ENCODE data around the gene ANKRD24. TPM values are rescaled to one million over a fixed set of nuclear protein-coding genes. Genes with fewer than 3 reads are reported as not detected.
"Not testable (repeated sequence)": the region's sequence is repeated elsewhere in the genome, so short reads cannot be mapped to it uniquely, and the experiment has no call there.

Gene ANKRD24
- total and polyA plus RNA-seq, 7 donors: 0.34 to 2.7 (median 0.46) TPM

DNA sequence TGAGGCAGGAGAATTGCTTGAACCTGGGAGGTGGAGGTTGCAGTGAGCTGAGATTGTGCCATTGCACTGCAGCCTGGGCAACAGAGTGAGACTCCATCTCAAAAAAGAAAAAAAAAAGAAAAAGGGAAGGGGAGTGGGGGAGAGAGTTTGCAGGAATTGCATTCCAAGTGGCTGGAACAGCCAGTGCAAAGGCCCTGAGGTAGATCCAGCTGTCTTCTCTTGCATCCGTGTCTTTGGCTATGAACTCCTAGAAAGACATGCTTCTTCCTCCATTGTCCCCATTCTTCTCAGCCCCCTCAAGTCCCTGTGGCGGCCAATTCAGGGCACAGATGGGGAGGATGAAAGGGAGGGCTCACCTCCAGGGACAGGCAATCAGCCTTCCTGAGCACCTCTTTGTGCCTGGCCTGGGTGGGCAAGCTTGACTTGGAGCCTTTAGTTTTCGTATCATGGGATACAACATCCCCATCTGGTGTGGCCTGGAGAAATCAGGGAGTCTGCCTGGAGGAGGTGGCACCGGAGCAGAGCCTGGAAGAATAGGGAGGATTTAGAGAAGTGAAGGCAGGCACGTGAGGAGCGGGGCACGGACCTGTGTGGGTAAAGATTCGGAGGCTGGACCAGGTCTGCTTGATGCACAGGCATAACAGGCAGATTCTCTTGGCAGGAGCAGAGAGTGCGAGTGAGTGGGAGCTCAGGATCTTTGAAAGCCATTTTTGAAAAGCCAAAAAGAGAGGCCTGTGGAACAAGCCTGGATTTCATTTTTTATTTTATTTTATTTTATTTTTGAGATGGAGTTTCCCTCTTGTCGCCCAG, 5.0 kb downstream of the ANKRD24 start:
- intact Hi-C loops (cut with DNase I): loop anchor here in 1 of 2 donors (5.0 kb wide), 1 partner anchor 200 kb away; the partner anchor contains the start of gene EEF2
- no peak for DNase-seq
- no peak for TF ChIP-seq CTCF (IDR thresholded peaks at IDR 0.05)
- H3K36me3 ChIP-seq (ENCODE audit: insufficient read depth in 1 of 2, low read depth in 1 of 2): no peaks in the 10 kb centered on the region
- no peaks in the 10 kb centered on the region for H3K9me3 ChIP-seq
- no peak for ATAC-seq
- no peaks in the 10 kb centered on the region for H3K27me3 ChIP-seq (ENCODE audit: insufficient read depth in 3 of 3, low read length in 2 of 3)
- no peak overlapping the region for H3K4me3 ChIP-seq
- H3K4me1 ChIP-seq: peaks cover 16% of the 10 kb centered on the region
- no peak overlapping the region for H3K27ac ChIP-seq
- WGBS, 3 donors: 91 to 94% (median 91%) methylated on average over 10 of the region's 10 CpGs

DNA sequence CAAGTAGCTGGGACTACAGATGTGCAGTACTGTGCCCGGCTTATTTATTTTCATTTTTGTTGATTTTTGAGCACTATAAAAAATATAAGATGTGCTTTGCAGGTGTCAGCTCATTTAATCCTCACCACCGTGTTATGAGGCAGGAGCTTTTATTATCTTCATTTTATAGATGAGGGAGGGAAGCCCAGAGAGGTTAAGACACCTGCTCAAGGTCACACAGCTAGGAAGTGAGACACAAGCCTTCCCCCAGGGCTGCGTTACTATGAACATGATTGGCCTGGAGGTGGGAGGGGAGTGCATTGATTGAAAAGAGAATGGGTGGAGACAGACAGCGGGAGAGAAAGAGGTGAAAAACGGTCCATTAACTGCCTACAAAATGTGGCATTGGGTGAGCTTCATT, 7.2 kb downstream of the ANKRD24 start:
- whole genome bisulfite sequencing, 3 donors: 67 to 79% (median 79%) methylated on average over 5 of the region's 5 CpGs
- ATAC-seq (no peak), DNase-seq (no peak)
- intact Hi-C loops (cut with DNase I): loop anchor here in 1 of 2 donors (5.0 kb wide), 1 partner anchor 202 kb away; the partner anchor contains the start of gene EEF2
- Histone ChIP-seq H3K27me3 (ENCODE audit: insufficient read depth in 3 of 3, low read length in 2 of 3) (peaks cover 0 to 8% (median under 1%) of the 10 kb centered on the region in 3 donors), H3K9me3 (no peaks in the 10 kb centered on the region), H3K36me3 (ENCODE audit: insufficient read depth in 1 of 2, low read depth in 1 of 2) (no peaks in the 10 kb centered on the region), H3K4me1 (no peaks in the 10 kb centered on the region), H3K4me3 (no peak overlapping the region), H3K27ac (no peak overlapping the region)
- TF ChIP-seq CTCF (IDR thresholded peaks at IDR 0.05): no peak

DNA sequence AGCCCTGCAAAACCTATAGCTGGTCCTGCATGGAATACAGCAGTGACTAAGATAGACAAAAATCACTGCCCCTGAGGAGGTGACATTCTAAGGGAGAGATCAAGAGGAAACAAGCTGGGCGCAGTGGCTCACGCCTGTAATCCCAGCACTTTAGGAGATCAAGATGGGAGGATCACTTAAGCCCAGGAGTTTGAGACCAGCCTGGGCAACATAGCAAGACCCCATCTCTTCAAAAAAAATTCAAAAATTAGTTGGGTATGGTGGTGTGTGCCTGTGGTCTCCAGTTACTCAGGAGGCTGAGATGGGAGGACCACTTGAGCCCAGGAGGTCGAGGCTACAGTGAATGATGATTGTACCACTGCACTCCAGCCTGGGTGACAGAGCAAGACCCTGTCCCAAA, 10.0 kb downstream of the ANKRD24 start:
- H3K4me3 ChIP-seq; intact Hi-C loops (cut with DNase I); H3K27ac ChIP-seq; H3K36me3 ChIP-seq (ENCODE audit: insufficient read depth in 1 of 2, low read depth in 1 of 2); H3K4me1 ChIP-seq; DNase-seq; H3K9me3 ChIP-seq; ATAC-seq: not testable (repeated sequence)
- WGBS, 3 donors: 89 to 96% (median 94%) methylated on average over 3 of the region's 3 CpGs
- H3K27me3 ChIP-seq (ENCODE audit: insufficient read depth in 3 of 3, low read length in 2 of 3): peaks cover 0 to 33% (median 13%) of the 10 kb centered on the region in 3 donors

- Histone ChIP-seq H3K27ac (no peak overlapping the region), H3K4me1 (no peaks in the 10 kb centered on the region), H3K27me3 (ENCODE audit: insufficient read depth in 3 of 3, low read length in 2 of 3) (peaks cover 0 to 51% (median 18%) of the 10 kb centered on the region in 3 donors), H3K36me3 (ENCODE audit: insufficient read depth in 1 of 2, low read depth in 1 of 2) (no peaks in the 10 kb centered on the region), H3K9me3 (no peaks in the 10 kb centered on the region), H3K4me3 (no peak overlapping the region)
- no peak for ATAC-seq
- 47 to 56% (median 53%) methylated on average over 7 of the region's 7 CpGs for WGBS, 3 donors
- intact Hi-C loops (cut with DNase I): no loop called here
- no peak for DNase-seq
- no peak for TF ChIP-seq CTCF (IDR thresholded peaks at IDR 0.05)
These were observed 11.9 kb downstream of the ANKRD24 start for GRCh38 chr19:4194353-4194752.

DNA sequence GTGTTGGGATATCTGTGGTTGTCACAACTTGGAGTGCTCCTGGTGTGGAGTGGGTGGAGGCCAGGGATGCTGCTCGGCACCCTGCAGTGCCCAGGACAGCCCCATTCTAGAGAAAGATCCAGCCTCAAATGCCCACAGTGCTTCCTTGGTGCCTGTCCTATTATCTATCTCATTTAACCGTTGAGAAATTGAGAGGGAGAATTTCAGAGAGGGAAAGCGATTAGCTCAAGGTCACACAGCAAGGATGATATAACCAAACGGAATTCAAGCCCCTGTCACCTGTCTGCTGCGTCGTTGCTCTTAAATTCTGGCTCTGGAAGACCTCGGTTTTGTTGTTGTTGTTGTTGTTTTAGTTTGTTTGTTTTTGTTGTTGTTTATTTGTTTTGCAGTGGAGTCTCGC, 13.5 kb downstream of the ANKRD24 start:
- Histone ChIP-seq H3K9me3 (no peaks in the 10 kb centered on the region), H3K27me3 (ENCODE audit: insufficient read depth in 3 of 3, low read length in 2 of 3) (peaks cover 0 to 63% (median 22%) of the 10 kb centered on the region in 3 donors), H3K4me3 (no peak overlapping the region), H3K4me1 (no peaks in the 10 kb centered on the region), H3K36me3 (ENCODE audit: insufficient read depth in 1 of 2, low read depth in 1 of 2) (no peaks in the 10 kb centered on the region), H3K27ac (no peak overlapping the region)
- ATAC-seq (no peak), DNase-seq (no peak)
- WGBS, 3 donors: 78 to 81% (median 78%) methylated on average over 8 of the region's 8 CpGs
- no peak for TF ChIP-seq CTCF (IDR thresholded peaks at IDR 0.05)
- intact Hi-C loops (cut with DNase I): no loop called here

All from psoas muscle (tissue), 8 donors.